Measurements from ENCODE around the gene SULT1A3.
"Not testable (repeated sequence)": the region's sequence is repeated elsewhere in the genome, so short reads cannot be mapped to it uniquely, and the experiment has no call there.

SULT1A3 gene

GRCh38 chr16:30205541-30206236 lies 6.6 kb downstream of the SULT1A3 start:
- not testable (repeated sequence) for H3K4me1 ChIP-seq (ENCODE audit: control insufficient read depth in 2 of 2, insufficient read depth in 2 of 2, low read length in 2 of 2); H3K27ac ChIP-seq (ENCODE audit: low read depth in 2 of 2, low read length in 2 of 2); H3K27me3 ChIP-seq (ENCODE audit: control insufficient read depth in 2 of 2, insufficient read depth in 2 of 2, low read length in 2 of 2); H3K9me3 ChIP-seq (ENCODE audit: control insufficient read depth in 2 of 2, low read length in 2 of 2); H3K36me3 ChIP-seq (ENCODE audit: control insufficient read depth in 2 of 2, insufficient read depth in 2 of 2, low read length in 2 of 2); H3K9ac ChIP-seq (ENCODE audit: low read depth in 1 of 2, low read length in 2 of 2)
- peak overlapping the region; percentile 48 to 54 for H3K4me3 ChIP-seq (ENCODE audit: low read length in 2 of 2)

GRCh38 chr16:30206252-30206651 lies 7.2 kb downstream of the SULT1A3 start:
- not testable (repeated sequence) for H3K9ac ChIP-seq (ENCODE audit: low read depth in 1 of 2, low read length in 2 of 2); H3K27me3 ChIP-seq (ENCODE audit: control insufficient read depth in 2 of 2, insufficient read depth in 2 of 2, low read length in 2 of 2); H3K36me3 ChIP-seq (ENCODE audit: control insufficient read depth in 2 of 2, insufficient read depth in 2 of 2, low read length in 2 of 2); H3K4me1 ChIP-seq (ENCODE audit: control insufficient read depth in 2 of 2, insufficient read depth in 2 of 2, low read length in 2 of 2); H3K27ac ChIP-seq (ENCODE audit: low read depth in 2 of 2, low read length in 2 of 2); H3K9me3 ChIP-seq (ENCODE audit: control insufficient read depth in 2 of 2, low read length in 2 of 2)
- H3K4me3 ChIP-seq (ENCODE audit: low read length in 2 of 2) = peak overlapping the region in 1 of 2 donors; percentile 54

- not testable (repeated sequence) for H3K9ac ChIP-seq (ENCODE audit: low read depth in 1 of 2, low read length in 2 of 2); H3K4me1 ChIP-seq (ENCODE audit: control insufficient read depth in 2 of 2, insufficient read depth in 2 of 2, low read length in 2 of 2); H3K4me3 ChIP-seq (ENCODE audit: low read length in 2 of 2); H3K36me3 ChIP-seq (ENCODE audit: control insufficient read depth in 2 of 2, insufficient read depth in 2 of 2, low read length in 2 of 2); H3K9me3 ChIP-seq (ENCODE audit: control insufficient read depth in 2 of 2, low read length in 2 of 2); H3K27ac ChIP-seq (ENCODE audit: low read depth in 2 of 2, low read length in 2 of 2); H3K27me3 ChIP-seq (ENCODE audit: control insufficient read depth in 2 of 2, insufficient read depth in 2 of 2, low read length in 2 of 2)
Measured at GRCh38 chr16:30207063-30207704, 8.1 kb downstream of the SULT1A3 start.

GRCh38 chr16:30209032-30209431 lies 10.0 kb downstream of the SULT1A3 start:
- not testable (repeated sequence) for H3K4me1 ChIP-seq (ENCODE audit: control insufficient read depth in 2 of 2, insufficient read depth in 2 of 2, low read length in 2 of 2)

GRCh38 chr16:30211414-30211813 lies 12.4 kb downstream of the SULT1A3 start:
- H3K4me1 ChIP-seq (ENCODE audit: control insufficient read depth in 2 of 2, insufficient read depth in 2 of 2, low read length in 2 of 2); H3K4me3 ChIP-seq (ENCODE audit: low read length in 2 of 2); H3K27me3 ChIP-seq (ENCODE audit: control insufficient read depth in 2 of 2, insufficient read depth in 2 of 2, low read length in 2 of 2); H3K27ac ChIP-seq (ENCODE audit: low read depth in 2 of 2, low read length in 2 of 2); H3K9ac ChIP-seq (ENCODE audit: low read depth in 1 of 2, low read length in 2 of 2); H3K36me3 ChIP-seq (ENCODE audit: control insufficient read depth in 2 of 2, insufficient read depth in 2 of 2, low read length in 2 of 2); H3K9me3 ChIP-seq (ENCODE audit: control insufficient read depth in 2 of 2, low read length in 2 of 2): not testable (repeated sequence)

More at GRCh38 chr16:30209032-30209431, 10.0 kb downstream of the SULT1A3 start:
- not testable (repeated sequence) for H3K9ac ChIP-seq (ENCODE audit: low read depth in 1 of 2, low read length in 2 of 2); H3K36me3 ChIP-seq (ENCODE audit: control insufficient read depth in 2 of 2, insufficient read depth in 2 of 2, low read length in 2 of 2); H3K27me3 ChIP-seq (ENCODE audit: control insufficient read depth in 2 of 2, insufficient read depth in 2 of 2, low read length in 2 of 2); H3K4me3 ChIP-seq (ENCODE audit: low read length in 2 of 2); H3K9me3 ChIP-seq (ENCODE audit: control insufficient read depth in 2 of 2, low read length in 2 of 2); H3K27ac ChIP-seq (ENCODE audit: low read depth in 2 of 2, low read length in 2 of 2)

- not testable (repeated sequence) for H3K27me3 ChIP-seq (ENCODE audit: control insufficient read depth in 2 of 2, insufficient read depth in 2 of 2, low read length in 2 of 2); H3K4me1 ChIP-seq (ENCODE audit: control insufficient read depth in 2 of 2, insufficient read depth in 2 of 2, low read length in 2 of 2); H3K4me3 ChIP-seq (ENCODE audit: low read length in 2 of 2); H3K27ac ChIP-seq (ENCODE audit: low read depth in 2 of 2, low read length in 2 of 2); H3K9ac ChIP-seq (ENCODE audit: low read depth in 1 of 2, low read length in 2 of 2); H3K9me3 ChIP-seq (ENCODE audit: control insufficient read depth in 2 of 2, low read length in 2 of 2); H3K36me3 ChIP-seq (ENCODE audit: control insufficient read depth in 2 of 2, insufficient read depth in 2 of 2, low read length in 2 of 2)
Measured at GRCh38 chr16:30217082-30217481, 18.0 kb downstream of the SULT1A3 start.

- H3K36me3 ChIP-seq (ENCODE audit: control insufficient read depth in 2 of 2, insufficient read depth in 2 of 2, low read length in 2 of 2); H3K27me3 ChIP-seq (ENCODE audit: control insufficient read depth in 2 of 2, insufficient read depth in 2 of 2, low read length in 2 of 2); H3K9ac ChIP-seq (ENCODE audit: low read depth in 1 of 2, low read length in 2 of 2); H3K4me1 ChIP-seq (ENCODE audit: control insufficient read depth in 2 of 2, insufficient read depth in 2 of 2, low read length in 2 of 2); H3K9me3 ChIP-seq (ENCODE audit: control insufficient read depth in 2 of 2, low read length in 2 of 2); H3K27ac ChIP-seq (ENCODE audit: low read depth in 2 of 2, low read length in 2 of 2); H3K4me3 ChIP-seq (ENCODE audit: low read length in 2 of 2): not testable (repeated sequence)
Measured at GRCh38 chr16:30248379-30248778, 49.3 kb downstream of the SULT1A3 start, which contains the start of gene NPIPB13. Gene NPIPB13, minus strand, starts transcription at chr16:30248479. Its CDS starts 2,906 bp downstream, at chr16:30245573.
